GM12891 (cell line): ENCODE measurements around the gene RCAN3.

Experiments
- POLR2AphosphoS5 ChIP-seq: IDR thresholded peaks from 2 replicates; pipeline ENCODE4 v1.6.1; 2011; ENCODE audit warnings: low read depth, low read length, control low read depth
- SPI1 ChIP-seq: IDR thresholded peaks from 2 replicates; pipeline ENCODE4 v1.6.1; 2011; ENCODE audit warnings: low read depth, low read length, control low read depth

- TF ChIP-seq POLR2AphosphoS5 (no peak), SPI1 (no peak)
Measured at GRCh38 chr1:24465099-24465498, 37.5 kb upstream of the RCAN3 start.
